Lung (tissue), 12 donors: Measurements from ENCODE around the gene OCEL1. TPM values are rescaled to one million over a fixed set of nuclear protein-coding genes. Genes with fewer than 3 reads are reported as not detected.
A peak's percentile ranks its signal among the peaks of the same experiment; 100 is the strongest.

Source experiments
- ATAC-seq: fragments of 200-7000 bp; cut with Tn5 transposase; one replicate; pipeline ENCODE4 v1.9.1; 2020; ENCODE audit warnings: moderate number of reproducible peaks; ENCODE audit not compliant: insufficient read depth, low FRiP score
- DNase-seq, 3 donors: peaks; one replicate each; pipeline ENCODE4 v3.0.0-alpha.2; 2013 to 2017
- H3K27ac ChIP-seq, 2 donors: one replicate each; pipeline ENCODE4 v1.5.1; 2013; ENCODE audit warnings: mild to moderate bottlenecking in 2 of 2, moderate library complexity in 2 of 2, control low read depth in 1 of 2, inconsistent platforms in 1 of 2, low read depth in 1 of 2, low read length in 1 of 2
- H3K27me3 ChIP-seq, 3 donors: one replicate each; pipeline ENCODE4 v1.5.1; 2013; ENCODE audit warnings: low read length in 2 of 3; ENCODE audit not compliant: control insufficient read depth in 3 of 3, insufficient read depth in 3 of 3
- H3K36me3 ChIP-seq, 4 donors: one replicate each; pipeline ENCODE4 v1.5.1; 2013; ENCODE audit warnings: low read length in 4 of 4, mild to moderate bottlenecking in 1 of 4, moderate library complexity in 1 of 4; ENCODE audit not compliant: control insufficient read depth in 4 of 4, insufficient read depth in 4 of 4
- H3K4me1 ChIP-seq, 5 donors: one replicate each; pipeline ENCODE4 v1.5.1; 2013; ENCODE audit warnings: low read length in 5 of 5, mild to moderate bottlenecking in 2 of 5, moderate library complexity in 1 of 5; ENCODE audit not compliant: control insufficient read depth in 5 of 5, insufficient read depth in 5 of 5
- H3K4me3 ChIP-seq: one replicate; pipeline ENCODE4 v1.5.1; 2013; ENCODE audit warnings: mild to moderate bottlenecking, control low read depth, moderate library complexity
- H3K9ac ChIP-seq, 2 donors: one replicate each; pipeline ENCODE4 v1.5.1; 2013; ENCODE audit warnings: low read length in 2 of 2, control low read depth in 1 of 2; ENCODE audit not compliant: insufficient read depth in 1 of 2
- H3K9me3 ChIP-seq, 4 donors: one replicate each; pipeline ENCODE4 v1.5.1; 2013; ENCODE audit warnings: low read length in 3 of 4, mild to moderate bottlenecking in 1 of 4, moderate library complexity in 1 of 4; ENCODE audit not compliant: control insufficient read depth in 4 of 4, insufficient read depth in 3 of 4
- CTCF ChIP-seq: IDR thresholded peaks from 2 replicates; pipeline ENCODE4 v1.5.1; 2012; ENCODE audit warnings: mild to moderate bottlenecking; ENCODE audit errors: control extremely low read depth, extremely low read depth
- WGBS, 2 donors: extraction: QIAGEN DNeasy Blood & Tissue Kit; methylation state at CpG; one replicate each; pipeline ENCODE4 v1.1.7; 2013; 5-methylcytosine and 5-hydroxymethylcytosine counted together
- polyA plus RNA-seq, 2 donors: library from polyadenylated mRNA; stranded (reverse); fragments of 200-250 nt; gene quantifications; one replicate each; pipeline ENCODE4 v1.2.1, GENCODE V29; 2013
- total RNA-seq, 2 donors: library from RNA; depleted of rRNA in 1 of 2; stranded (reverse); fragments of >200 nt in 1 of 2; gene quantifications; one replicate each; pipeline ENCODE4 v1.2.1, GENCODE V29; 2014 to 2021
- donor health status: control.
- donor health status: control.
- donor health status: Bipolar disorder and iron deficiency.
- donor health status: healthy.
- donor health status: DM: yes; HTN: yes; CAD: no.

Gene OCEL1
- total and polyA plus RNA-seq, 4 donors = 9.1 to 39.5 (median 25.3) TPM

- no peak overlapping the region for H3K4me3 ChIP-seq
- ATAC-seq (no peak), DNase-seq (no peak)
- H3K9me3 ChIP-seq = peaks cover 0 to 5% (median 0%) of the 10 kb centered on the region in 4 donors
- TF ChIP-seq CTCF = no peak
- H3K9ac ChIP-seq = no peak overlapping the region
- WGBS, 2 donors = 68 to 70% methylated on average over 1 of the region's 1 CpG
- no peak overlapping the region for H3K27ac ChIP-seq
- H3K27me3 ChIP-seq = no peaks in the 10 kb centered on the region
- peaks cover 0 to 8% (median 0%) of the 10 kb centered on the region in 4 donors for H3K36me3 ChIP-seq
- H3K4me1 ChIP-seq = peaks cover 0 to 6% (median 0%) of the 10 kb centered on the region in 5 donors
These were observed 33.9 kb downstream of the OCEL1 start for GRCh38 chr19:17259934-17260333.

GRCh38 chr19:17260842-17261325 lies 34.9 kb downstream of the OCEL1 start:
- 19 to 27% methylated on average over 15 of the region's 15 CpGs for WGBS, 2 donors
- ATAC-seq = peak; percentile 85
- Histone ChIP-seq H3K27me3 (no peaks in the 10 kb centered on the region), H3K9ac (no peak overlapping the region), H3K4me1 (peaks cover 0 to 3% (median 0%) of the 10 kb centered on the region in 5 donors), H3K4me3 (no peak overlapping the region), H3K36me3 (peaks cover 0 to 8% (median 0%) of the 10 kb centered on the region in 4 donors), H3K9me3 (peaks cover 0 to 5% (median 0%) of the 10 kb centered on the region in 4 donors), H3K27ac (peak overlapping the region in 1 of 2 donors; percentile 52)
- peak; percentile 67 to 73 (median 67) for DNase-seq
- TF ChIP-seq CTCF = peak; percentile 75

GRCh38 chr19:17262557-17262956 lies 36.5 kb downstream of the OCEL1 start:
- peaks cover 0 to 3% (median 0%) of the 10 kb centered on the region in 5 donors for H3K4me1 ChIP-seq
- ATAC-seq (no peak), DNase-seq (no peak)
- peak overlapping the region in 1 of 2 donors; percentile 20 for H3K27ac ChIP-seq
- WGBS, 2 donors = 68 to 83% methylated on average over 16 of the region's 16 CpGs
- H3K9ac ChIP-seq = no peak overlapping the region
- H3K36me3 ChIP-seq = peaks cover 0 to 5% (median 0%) of the 10 kb centered on the region in 4 donors
- TF ChIP-seq CTCF = no peak
- H3K27me3 ChIP-seq = no peaks in the 10 kb centered on the region
- H3K9me3 ChIP-seq = peaks cover 0 to 5% (median 0%) of the 10 kb centered on the region in 4 donors
- peak overlapping the region; percentile 18 for H3K4me3 ChIP-seq
